Stimulated activated CD8-positive, alpha-beta memory T cell treated with anti-CD3 and anti-CD28 coated beads, Interleukin-4, amount 100 ng/mL, for 1 hour (primary cell): ENCODE data around the gene PRSS8.
A peak's percentile ranks its signal among the peaks of the same experiment; 100 is the strongest.

ENCODE experiments used
- DNase-seq, 2 donors: peaks; one replicate each; pipeline ENCODE4 v3.0.0-alpha.2; 2020; ENCODE audit warnings: low read depth in 2 of 2, low spot score in 1 of 2

Gene PRSS8

DNA sequence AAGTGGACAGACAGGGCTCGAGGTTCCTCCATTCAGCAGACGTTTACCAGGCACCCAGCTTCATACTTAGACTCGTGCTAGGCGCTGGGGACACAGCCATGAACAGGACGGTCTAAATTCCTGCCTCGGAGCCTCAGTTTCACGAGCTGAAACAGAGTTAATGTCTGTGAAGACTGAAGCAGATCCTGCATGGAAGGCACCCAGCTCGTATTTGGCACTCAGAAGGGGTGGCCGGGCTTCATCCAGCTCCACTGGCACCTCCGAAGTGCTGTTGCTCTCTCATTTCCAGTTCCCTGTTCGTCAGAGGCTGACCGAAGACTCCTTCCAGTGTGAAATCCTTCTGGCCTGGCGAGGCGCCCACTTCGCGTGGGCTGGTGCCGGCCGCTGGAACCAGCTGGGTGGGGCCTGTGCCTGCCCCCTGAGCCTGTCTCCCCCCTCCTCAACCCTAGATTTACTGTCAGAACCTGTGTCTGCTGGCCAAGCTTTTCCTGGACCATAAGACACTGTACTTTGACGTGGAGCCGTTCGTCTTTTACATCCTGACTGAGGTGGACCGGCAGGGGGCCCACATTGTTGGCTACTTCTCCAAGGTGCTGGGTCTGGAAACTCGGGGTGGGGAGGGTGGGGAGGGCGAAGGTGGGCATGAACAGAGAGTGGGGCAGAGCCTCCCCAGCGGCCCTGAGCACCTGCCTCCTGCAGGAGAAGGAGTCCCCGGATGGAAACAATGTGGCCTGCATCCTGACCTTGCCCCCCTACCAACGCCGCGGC is 5.8 kb downstream of the PRSS8 start:
- DNase-seq = no peak

GRCh38 chr16:31128711-31129567 is 6.6 kb downstream of the PRSS8 start:
- DNase-seq = no peak

DNA sequence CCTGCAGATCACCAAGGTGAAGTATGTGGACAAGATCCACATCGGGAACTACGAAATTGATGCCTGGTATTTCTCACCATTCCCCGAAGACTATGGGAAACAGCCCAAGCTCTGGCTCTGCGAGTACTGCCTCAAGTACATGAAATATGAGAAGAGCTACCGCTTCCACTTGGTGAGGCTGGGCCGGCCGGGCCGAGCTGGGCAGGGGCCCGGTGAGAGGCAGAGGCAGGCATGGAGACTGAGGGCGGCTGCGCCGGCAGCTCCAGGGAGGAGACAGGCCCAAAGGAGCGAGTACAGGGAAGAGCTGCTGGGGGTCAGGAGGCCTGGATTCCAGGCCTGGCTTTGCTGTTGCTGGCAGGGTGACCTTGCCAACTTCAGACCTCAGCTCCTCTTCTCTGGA is 8.3 kb downstream of the PRSS8 start:
- DNase-seq = no peak

- DNase-seq = no peak
Measured at GRCh38 chr16:31125844-31126243, 9.7 kb downstream of the PRSS8 start.

GRCh38 chr16:31120129-31120528 is 15.4 kb downstream of the PRSS8 start:
- no peak for DNase-seq

GRCh38 chr16:31118223-31119155 is 17.0 kb downstream of the PRSS8 start:
- DNase-seq = no peak

DNA sequence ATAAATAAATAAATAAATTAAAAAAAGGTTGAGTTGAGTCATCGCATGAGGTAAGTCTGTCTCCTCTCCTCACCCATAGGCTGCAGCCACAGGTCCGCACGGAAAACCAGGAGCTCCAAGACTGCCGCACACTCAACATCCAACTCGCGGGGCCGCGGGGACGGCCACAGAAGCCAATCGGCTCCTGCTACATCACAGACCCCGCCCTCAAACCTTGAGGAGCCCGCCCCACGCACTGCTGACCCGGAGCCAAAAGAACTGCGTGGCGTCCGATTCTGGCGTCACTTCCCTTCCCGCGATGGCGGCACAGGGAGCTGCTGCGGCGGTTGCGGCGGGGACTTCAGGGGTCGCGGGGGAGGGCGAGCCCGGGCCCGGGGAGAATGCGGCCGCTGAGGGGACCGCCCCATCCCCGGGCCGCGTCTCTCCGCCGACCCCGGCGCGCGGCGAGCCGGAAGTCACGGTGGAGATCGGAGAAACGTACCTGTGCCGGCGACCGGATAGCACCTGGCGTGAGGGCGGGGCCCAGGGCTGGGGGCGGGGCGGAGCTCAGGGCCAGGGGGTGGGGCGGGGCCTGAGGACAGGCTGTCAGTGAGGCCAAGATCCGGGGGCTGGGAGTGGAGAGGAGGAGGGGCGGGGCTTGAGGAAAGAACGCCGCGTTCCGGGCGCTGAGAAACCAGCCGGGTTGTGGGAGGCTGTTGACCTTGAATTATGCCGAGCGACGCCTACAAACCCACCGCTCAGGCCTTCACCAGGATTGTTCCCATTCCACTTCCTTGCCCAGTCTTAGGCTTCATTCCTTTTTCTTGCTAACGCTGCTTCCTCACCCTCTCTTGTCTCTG is 17.9 kb downstream of the PRSS8 start, which contains the start of gene KAT8:
TSS of gene KAT8 (plus strand) at position 281 of the 839 bp plus-strand sequence. CDS start at position 299, 18 bp downstream.
- peak; percentile 92 to 93 for DNase-seq

DNA sequence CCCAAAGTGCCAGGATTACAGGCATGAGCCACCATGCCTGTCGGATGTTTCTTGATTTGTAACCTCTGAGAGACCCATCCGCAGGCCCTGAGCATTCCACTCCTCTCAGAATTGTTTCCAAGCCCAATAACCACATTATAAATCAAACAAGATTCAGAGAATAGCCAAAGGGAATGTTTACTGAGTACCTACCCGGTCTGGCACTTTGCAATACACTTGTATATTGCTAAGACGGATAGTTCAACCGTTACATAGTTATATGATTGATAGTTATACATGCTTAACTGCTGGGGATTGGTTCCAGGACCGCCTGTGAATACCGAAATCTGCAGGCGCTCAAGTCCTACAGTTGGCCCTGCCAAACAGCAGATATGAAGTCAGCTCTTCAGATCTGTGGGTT is 21.1 kb downstream of the PRSS8 start:
- DNase-seq = no peak

DNA sequence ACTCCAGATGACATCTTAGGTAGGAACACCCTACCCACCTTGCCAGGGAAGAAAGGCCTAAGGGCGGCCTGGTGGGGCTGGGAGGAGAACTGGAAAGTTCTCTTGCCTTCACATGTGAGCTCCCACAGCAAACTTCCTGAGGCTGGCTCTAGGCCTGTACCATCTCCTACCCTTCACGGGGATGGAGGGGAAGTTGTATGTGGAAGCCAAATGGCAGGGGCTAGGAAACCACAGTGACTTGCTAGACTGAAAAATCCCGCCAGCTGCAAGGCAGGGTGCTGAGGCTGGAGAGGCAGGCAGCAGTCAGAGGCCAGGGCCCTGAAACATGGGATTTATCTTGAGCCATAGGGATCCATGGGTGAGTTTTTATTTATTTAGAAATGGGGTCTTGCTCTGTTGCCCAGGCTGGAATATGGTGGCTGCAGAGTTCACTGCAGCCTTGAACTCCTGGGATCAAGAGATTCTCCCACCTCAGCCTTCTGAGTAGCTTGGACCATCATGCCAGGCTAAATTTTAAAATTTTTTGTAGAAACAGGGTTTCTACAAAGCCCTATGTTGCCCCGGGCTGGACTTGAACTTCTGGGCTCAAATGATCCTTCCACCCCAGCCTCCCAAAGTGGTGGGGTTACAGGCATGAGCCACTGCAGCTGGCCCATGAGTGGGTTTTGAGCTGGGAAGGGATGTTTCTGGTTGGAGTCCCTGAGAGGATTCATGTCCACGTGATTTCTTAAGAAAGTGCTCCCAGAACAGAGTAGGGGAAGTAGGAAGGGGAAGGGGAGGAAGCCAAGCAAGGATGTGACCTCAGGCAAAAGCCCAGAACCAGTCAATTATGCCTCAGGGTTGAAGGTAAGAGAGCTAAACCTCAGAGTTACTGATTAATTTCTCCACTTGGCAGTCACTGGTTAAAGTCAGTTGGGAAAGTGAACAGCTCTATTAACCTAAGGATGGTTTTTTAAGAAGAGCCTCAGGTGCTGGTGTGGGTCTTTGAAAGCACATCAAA is 22.1 kb downstream of the PRSS8 start:
- DNase-seq = no peak

DNA sequence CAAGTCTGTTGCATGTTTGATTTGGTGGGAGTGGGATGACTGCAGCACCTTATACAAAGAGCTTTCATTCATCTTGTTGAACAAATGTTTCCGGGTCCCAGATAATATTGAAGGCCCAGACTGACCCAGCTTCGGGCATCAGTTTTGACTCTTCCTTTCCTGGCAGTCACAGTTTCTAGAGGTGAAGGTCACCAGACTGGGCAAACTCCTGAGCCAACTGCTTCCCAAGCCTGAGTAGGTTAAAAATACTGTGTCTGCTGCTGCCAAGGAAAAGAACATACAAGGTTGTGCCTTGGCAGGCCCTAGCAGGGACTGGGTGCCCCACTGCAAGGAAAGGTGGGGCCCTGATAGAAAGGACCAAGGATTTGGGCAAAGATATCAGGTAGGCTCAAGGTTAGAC is 22.8 kb downstream of the PRSS8 start:
- DNase-seq = no peak

GRCh38 chr16:31111881-31112466 is 23.6 kb downstream of the PRSS8 start:
- DNase-seq = no peak

DNA sequence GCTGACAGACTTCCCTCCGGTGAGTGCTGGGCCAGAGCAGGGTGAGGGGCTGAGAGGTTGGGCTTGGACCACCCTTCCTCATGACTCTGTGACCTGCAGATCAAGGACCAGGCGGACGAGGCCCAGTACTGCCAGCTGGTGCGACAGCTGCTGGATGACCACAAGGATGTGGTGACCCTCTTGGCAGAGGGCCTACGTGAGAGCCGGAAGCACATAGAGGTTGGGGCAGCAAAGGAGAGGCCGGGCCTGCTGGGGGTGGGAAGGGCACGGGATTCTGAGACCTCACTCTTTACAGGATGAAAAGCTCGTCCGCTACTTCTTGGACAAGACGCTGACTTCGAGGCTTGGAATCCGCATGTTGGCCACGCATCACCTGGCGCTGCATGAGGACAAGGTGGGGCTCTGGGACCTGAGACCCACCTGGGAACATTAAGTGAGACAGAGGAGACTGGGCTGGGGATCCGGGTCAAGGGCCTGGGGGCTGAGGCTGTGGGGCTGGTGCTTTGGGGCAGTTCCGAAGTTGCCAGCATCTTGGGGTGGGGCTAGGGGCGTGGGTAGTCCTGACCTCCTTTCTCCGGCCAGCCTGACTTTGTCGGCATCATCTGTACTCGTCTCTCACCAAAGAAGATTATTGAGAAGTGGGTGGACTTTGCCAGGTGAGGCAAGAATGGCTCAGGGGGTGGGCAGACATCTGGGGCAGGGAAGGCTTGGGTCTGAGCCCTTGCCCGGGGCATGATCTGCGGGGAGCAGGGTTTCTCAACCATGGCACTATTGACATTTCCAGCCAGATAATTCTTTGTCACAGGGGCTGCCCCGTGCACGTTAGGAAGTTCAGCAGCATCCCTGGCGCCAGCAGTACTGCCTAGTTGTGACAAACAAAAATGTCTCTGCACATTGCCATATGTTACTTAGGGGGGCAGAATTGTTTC is 25.2 kb downstream of the PRSS8 start:
- DNase-seq = no peak

- no peak for DNase-seq
Measured at GRCh38 chr16:31109622-31110021, 25.9 kb downstream of the PRSS8 start.

GRCh38 chr16:31108794-31109558 is 26.6 kb downstream of the PRSS8 start:
- DNase-seq = no peak

DNA sequence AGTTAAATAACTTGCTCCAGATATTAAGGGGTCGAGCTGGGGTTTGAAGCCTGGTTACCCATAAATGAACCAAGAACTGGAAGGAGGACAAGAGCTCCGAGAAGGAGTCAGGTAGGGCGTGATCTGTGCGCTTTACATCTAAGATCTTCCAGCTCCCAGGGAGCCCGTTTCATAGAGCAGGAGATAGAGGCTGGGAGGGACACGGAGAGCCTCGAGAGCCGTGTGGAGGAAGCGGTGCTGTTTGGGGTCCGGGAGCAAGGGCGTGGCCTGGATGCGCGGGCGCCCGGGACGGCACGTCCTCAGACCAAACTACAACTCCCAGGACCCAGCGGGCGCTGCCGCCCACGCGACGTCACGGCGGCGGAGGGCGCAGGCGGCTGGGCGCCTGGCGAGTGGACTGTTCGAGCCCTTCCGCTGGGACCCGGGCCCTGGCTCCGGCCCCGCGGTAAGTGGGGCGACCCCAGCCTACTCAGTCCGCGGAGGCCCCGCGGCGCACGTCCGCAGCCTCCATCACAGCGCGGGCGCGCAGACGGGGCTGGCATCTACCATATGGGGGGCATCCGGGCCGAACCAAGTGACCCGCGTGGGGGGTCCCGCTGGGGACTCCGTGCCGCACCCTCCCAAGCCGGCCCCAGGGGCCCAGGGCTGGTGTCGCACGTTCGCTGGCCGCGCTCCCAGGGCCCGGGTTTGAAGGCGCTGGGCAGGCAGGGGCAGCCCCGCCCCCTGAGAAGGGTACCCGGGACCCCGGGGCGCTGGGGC is 27.3 kb downstream of the PRSS8 start, which contains the start of gene BCKDK:
TSS of gene BCKDK (plus strand) at position 352 of the 759 bp plus-strand sequence. CDS start 838 bp downstream, outside the sequence.
- peak in 1 of 2 donors; percentile 29 for DNase-seq

- no peak for DNase-seq
Measured at GRCh38 chr16:31107465-31107867, 28.1 kb downstream of the PRSS8 start.
